Endothelial cell of umbilical vein (primary cell): ENCODE measurements around the gene USE1.

Source experiments
- EZH2 ChIP-seq: IDR thresholded peaks from 2 replicates; pipeline ENCODE4 v1.6.1; 2012; ENCODE audit warnings: borderline replicate concordance, low read depth, mild to moderate bottlenecking, moderate library complexity, low read length, inconsistent platforms; ENCODE audit not compliant: severe bottlenecking
- MYC ChIP-seq: IDR thresholded peaks from one replicate; pipeline ENCODE4 v1.6.1; 2011; ENCODE audit warnings: mild to moderate bottlenecking, low read depth, low read length
- POLR2A ChIP-seq: IDR thresholded peaks from 2 replicates; pipeline ENCODE4 v1.6.1; 2012; ENCODE audit warnings: low read depth, mild to moderate bottlenecking, control low read depth, low read length
- POLR2AphosphoS5 ChIP-seq: IDR thresholded peaks from 2 replicates; pipeline ENCODE4 v1.6.1; 2012; ENCODE audit warnings: low read depth, mild to moderate bottlenecking, control low read depth, low read length, moderate library complexity; ENCODE audit not compliant: insufficient read depth
- TF ChIP-seq, protein P1 (sequence below), 2 donors: IDR thresholded peaks; 1 replicate in 1 of 2; 2 replicates in 1 of 2; pipeline ENCODE4 v1.5.1; 2011; ENCODE audit warnings: low read length in 2 of 2, mild to moderate bottlenecking in 2 of 2, moderate library complexity in 2 of 2, control low read depth in 1 of 2, inconsistent platforms in 1 of 2, low read depth in 1 of 2; ENCODE audit not compliant: insufficient read depth in 1 of 2; ENCODE audit errors: extremely low read depth in 1 of 2
- TF ChIP-seq, protein P2 (sequence below): IDR thresholded peaks from 2 replicates; pipeline ENCODE4 v1.6.1; 2011; ENCODE audit not compliant: insufficient read depth, insufficient read length

DNA sequence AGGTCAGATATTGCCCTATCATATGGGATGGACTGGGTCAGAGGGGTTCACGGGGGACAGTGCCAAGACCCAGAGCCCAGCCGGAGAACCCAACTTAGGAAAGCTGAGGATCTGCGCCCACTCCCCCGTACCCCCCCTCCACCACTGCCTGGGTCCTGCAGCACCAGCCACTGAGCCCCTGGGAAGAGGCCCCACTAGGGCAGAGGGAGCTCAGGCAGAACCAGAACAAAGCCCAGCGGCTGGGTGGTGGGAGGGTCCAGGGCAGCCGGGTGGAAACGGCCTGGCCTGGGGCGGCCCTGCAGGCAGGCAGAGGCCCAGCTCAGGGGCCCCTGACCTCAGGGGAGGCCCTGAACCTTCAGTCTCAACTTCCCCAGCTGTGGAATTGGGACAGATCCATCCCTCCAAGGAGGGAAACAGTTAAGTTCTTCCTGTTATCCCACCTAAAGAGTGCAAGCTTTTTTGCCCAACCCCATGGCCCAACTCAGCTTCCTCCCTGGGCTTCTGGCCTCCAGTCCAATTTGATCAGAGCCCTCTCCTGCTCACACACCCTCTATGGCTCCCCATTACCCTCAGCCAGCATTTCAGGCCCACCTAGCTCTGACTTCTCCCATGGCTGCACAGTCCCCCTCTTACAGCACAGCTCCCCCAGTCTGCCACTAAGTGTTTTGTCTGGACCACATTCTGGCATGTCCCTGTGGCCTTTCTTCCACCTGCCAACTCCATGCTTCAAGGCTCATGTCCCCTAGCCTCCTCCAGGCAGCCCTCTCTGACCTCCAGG, 27.5 kb downstream of the USE1 start:
- no peak for TF ChIP-seq POLR2A
- TF ChIP-seq, protein P1, sequence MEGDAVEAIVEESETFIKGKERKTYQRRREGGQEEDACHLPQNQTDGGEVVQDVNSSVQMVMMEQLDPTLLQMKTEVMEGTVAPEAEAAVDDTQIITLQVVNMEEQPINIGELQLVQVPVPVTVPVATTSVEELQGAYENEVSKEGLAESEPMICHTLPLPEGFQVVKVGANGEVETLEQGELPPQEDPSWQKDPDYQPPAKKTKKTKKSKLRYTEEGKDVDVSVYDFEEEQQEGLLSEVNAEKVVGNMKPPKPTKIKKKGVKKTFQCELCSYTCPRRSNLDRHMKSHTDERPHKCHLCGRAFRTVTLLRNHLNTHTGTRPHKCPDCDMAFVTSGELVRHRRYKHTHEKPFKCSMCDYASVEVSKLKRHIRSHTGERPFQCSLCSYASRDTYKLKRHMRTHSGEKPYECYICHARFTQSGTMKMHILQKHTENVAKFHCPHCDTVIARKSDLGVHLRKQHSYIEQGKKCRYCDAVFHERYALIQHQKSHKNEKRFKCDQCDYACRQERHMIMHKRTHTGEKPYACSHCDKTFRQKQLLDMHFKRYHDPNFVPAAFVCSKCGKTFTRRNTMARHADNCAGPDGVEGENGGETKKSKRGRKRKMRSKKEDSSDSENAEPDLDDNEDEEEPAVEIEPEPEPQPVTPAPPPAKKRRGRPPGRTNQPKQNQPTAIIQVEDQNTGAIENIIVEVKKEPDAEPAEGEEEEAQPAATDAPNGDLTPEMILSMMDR (IDR thresholded peaks at IDR 0.05; ENCODE audit: extremely low read depth in 1 of 2, insufficient read depth in 1 of 2, low read depth in 1 of 2, low read length in 2 of 2): no peak
- TF ChIP-seq, protein P2, sequence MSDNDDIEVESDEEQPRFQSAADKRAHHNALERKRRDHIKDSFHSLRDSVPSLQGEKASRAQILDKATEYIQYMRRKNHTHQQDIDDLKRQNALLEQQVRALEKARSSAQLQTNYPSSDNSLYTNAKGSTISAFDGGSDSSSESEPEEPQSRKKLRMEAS: no peak
- no peak for TF ChIP-seq POLR2AphosphoS5
- TF ChIP-seq EZH2: no peak
- TF ChIP-seq MYC: no peak
